DND-41 (cell line): ENCODE data around the gene PDE4B.

Experiments used
- ATAC-seq: fragments of 200-7000 bp; cut with Tn5 transposase; 3 replicates; pipeline ENCODE4 v1.9.1; 2021; ENCODE audit warnings: low read depth; ENCODE audit not compliant: insufficient read depth
- DNase-seq: peaks from one replicate; pipeline ENCODE4 v3.0.0-alpha.2; 2020
- H2AFZ ChIP-seq: 2 replicates; pipeline ENCODE4 v1.6.0; 2012; ENCODE audit warnings: low read depth, low read length
- H3K27ac ChIP-seq: 2 replicates; pipeline ENCODE4 v1.5.1; 2012; ENCODE audit warnings: low read length, inconsistent platforms
- H3K27me3 ChIP-seq: fragments of 200-600 bp; sonication (generic); 2 replicates; pipeline ENCODE4 v1.6.0; 2012; ENCODE audit warnings: low read length, mild to moderate bottlenecking, inconsistent platforms; ENCODE audit not compliant: insufficient read depth, poor library complexity
- H3K36me3 ChIP-seq: 2 replicates; pipeline ENCODE4 v1.5.1; 2012; ENCODE audit warnings: low read length, inconsistent platforms; ENCODE audit not compliant: insufficient read depth
- H3K4me1 ChIP-seq: 2 replicates; pipeline ENCODE4 v1.5.1; 2012; ENCODE audit warnings: mild to moderate bottlenecking, low read length; ENCODE audit not compliant: insufficient read depth
- H3K4me2 ChIP-seq: 2 replicates; pipeline ENCODE4 v1.6.0; 2012; ENCODE audit warnings: mild to moderate bottlenecking, moderate library complexity, low read length, inconsistent platforms; ENCODE audit not compliant: insufficient read depth
- H3K4me3 ChIP-seq, 2 experiments: fragments of 200-600 bp in 1 of 2; shearing (Covaris generic) in 1 of 2; 2 replicates each; pipeline ENCODE4 v1.5.1; 2012 to 2016; ENCODE audit warnings: inconsistent platforms in 2 of 2, low read length in 2 of 2, mild to moderate bottlenecking in 2 of 2, low read depth in 1 of 2, moderate library complexity in 1 of 2
- H3K79me2 ChIP-seq: 2 replicates; pipeline ENCODE4 v1.6.0; 2012; ENCODE audit warnings: low read length, inconsistent platforms; ENCODE audit not compliant: insufficient read depth
- H3K9ac ChIP-seq: 2 replicates; pipeline ENCODE4 v1.6.0; 2012; ENCODE audit warnings: low read depth, mild to moderate bottlenecking, inconsistent platforms, low read length, moderate library complexity
- H3K9me3 ChIP-seq: 2 replicates; pipeline ENCODE4 v1.5.1; 2012; ENCODE audit warnings: low read length, moderate library complexity, mild to moderate bottlenecking, inconsistent platforms; ENCODE audit not compliant: insufficient read depth, severe bottlenecking
- H4K20me1 ChIP-seq: 2 replicates; pipeline ENCODE4 v1.6.0; 2012; ENCODE audit warnings: low read length; ENCODE audit not compliant: insufficient read depth
- EZH2 ChIP-seq: IDR thresholded peaks from 3 replicates; pipeline ENCODE4 v1.6.1; 2012; ENCODE audit warnings: borderline replicate concordance, low read depth, mild to moderate bottlenecking, moderate library complexity, low read length, inconsistent platforms; ENCODE audit not compliant: severe bottlenecking
- TF ChIP-seq, protein P1 (sequence below): IDR thresholded peaks from 2 replicates; pipeline ENCODE4 v1.5.1; 2012; ENCODE audit warnings: borderline replicate concordance, low read length, moderate library complexity, mild to moderate bottlenecking; ENCODE audit not compliant: poor library complexity, severe bottlenecking; ENCODE audit errors: extremely low read depth

PDE4B gene

GRCh38 chr1:66251546-66251945, 458.9 kb downstream of the PDE4B start:
- H3K9me3 ChIP-seq = no peaks in the 10 kb centered on the region
- no peak overlapping the region for H3K4me3 ChIP-seq
- no peak for DNase-seq
- no peak for ATAC-seq
- no peaks in the 10 kb centered on the region for H3K36me3 ChIP-seq
- H3K4me1 ChIP-seq = no peaks in the 10 kb centered on the region
- no peaks in the 10 kb centered on the region for H4K20me1 ChIP-seq
- H3K9ac ChIP-seq = no peak overlapping the region
- no peak for TF ChIP-seq EZH2
- TF ChIP-seq, protein P1, sequence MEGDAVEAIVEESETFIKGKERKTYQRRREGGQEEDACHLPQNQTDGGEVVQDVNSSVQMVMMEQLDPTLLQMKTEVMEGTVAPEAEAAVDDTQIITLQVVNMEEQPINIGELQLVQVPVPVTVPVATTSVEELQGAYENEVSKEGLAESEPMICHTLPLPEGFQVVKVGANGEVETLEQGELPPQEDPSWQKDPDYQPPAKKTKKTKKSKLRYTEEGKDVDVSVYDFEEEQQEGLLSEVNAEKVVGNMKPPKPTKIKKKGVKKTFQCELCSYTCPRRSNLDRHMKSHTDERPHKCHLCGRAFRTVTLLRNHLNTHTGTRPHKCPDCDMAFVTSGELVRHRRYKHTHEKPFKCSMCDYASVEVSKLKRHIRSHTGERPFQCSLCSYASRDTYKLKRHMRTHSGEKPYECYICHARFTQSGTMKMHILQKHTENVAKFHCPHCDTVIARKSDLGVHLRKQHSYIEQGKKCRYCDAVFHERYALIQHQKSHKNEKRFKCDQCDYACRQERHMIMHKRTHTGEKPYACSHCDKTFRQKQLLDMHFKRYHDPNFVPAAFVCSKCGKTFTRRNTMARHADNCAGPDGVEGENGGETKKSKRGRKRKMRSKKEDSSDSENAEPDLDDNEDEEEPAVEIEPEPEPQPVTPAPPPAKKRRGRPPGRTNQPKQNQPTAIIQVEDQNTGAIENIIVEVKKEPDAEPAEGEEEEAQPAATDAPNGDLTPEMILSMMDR = no peak
- no peak overlapping the region for H3K4me2 ChIP-seq
- no peaks in the 10 kb centered on the region for H3K27me3 ChIP-seq
- no peak overlapping the region for H2AFZ ChIP-seq
- H3K27ac ChIP-seq = no peak overlapping the region
- H3K79me2 ChIP-seq = no peaks in the 10 kb centered on the region

DNA sequence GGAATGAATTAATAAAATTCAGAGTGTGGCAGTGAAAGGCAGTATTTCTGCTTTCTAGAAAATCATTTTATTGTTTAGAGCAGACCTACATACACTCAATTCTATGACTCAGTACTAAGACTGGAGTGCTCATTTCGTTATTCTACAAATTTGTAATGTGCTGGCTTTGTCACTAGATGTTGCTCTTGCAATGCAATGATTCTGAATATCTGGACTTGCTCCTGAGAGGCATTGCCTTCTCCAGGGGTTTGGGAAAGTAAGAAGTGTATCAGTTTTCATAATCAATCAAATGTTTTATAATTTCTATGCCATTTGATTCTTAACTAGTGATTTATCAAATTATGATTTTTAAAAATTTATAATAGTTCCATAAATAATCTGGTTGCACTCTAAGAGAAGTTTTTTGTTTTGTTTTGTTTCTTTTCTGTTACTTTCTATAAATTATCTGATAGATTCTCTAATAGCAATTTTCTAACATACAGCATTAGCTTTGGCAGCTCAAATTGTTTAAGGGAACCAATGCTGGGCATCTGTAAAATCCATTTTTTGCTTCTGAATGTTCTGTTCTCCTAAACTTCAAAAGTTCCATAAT, 460.7 kb downstream of the PDE4B start:
- Histone ChIP-seq H2AFZ (no peak overlapping the region), H3K4me2 (no peak overlapping the region), H4K20me1 (no peaks in the 10 kb centered on the region), H3K4me3 (no peak overlapping the region), H3K9me3 (no peaks in the 10 kb centered on the region), H3K79me2 (no peaks in the 10 kb centered on the region), H3K36me3 (no peaks in the 10 kb centered on the region), H3K27me3 (no peaks in the 10 kb centered on the region), H3K27ac (no peak overlapping the region), H3K9ac (no peak overlapping the region), H3K4me1 (no peaks in the 10 kb centered on the region)
- peak; percentile 76 for ATAC-seq
- no peak for DNase-seq
- TF ChIP-seq, protein P1 = peak; percentile 74
- no peak for TF ChIP-seq EZH2

- no peaks in the 10 kb centered on the region for H3K27me3 ChIP-seq
- H3K79me2 ChIP-seq = no peaks in the 10 kb centered on the region
Observed at GRCh38 chr1:66254785-66255184, 462.1 kb downstream of the PDE4B start.

More at GRCh38 chr1:66254785-66255184, 462.1 kb downstream of the PDE4B start:
- Histone ChIP-seq H3K4me2 (no peak overlapping the region), H4K20me1 (no peaks in the 10 kb centered on the region), H3K9me3 (no peaks in the 10 kb centered on the region), H3K4me1 (no peaks in the 10 kb centered on the region), H3K36me3 (no peaks in the 10 kb centered on the region), H2AFZ (no peak overlapping the region), H3K9ac (no peak overlapping the region), H3K27ac (no peak overlapping the region), H3K4me3 (no peak overlapping the region)
- ATAC-seq (no peak), DNase-seq (no peak)
- TF ChIP-seq EZH2 = no peak
- TF ChIP-seq, protein P1 = no peak
